Fibroblast of skin of abdomen (primary cell): ENCODE data around the gene UBE2B.

Experiments
- DNase-seq: peaks from one replicate; pipeline ENCODE4 v3.0.0-alpha.2; 2013

The UBE2B gene

GRCh38 chr5:134438721-134439123 lies 67.4 kb downstream of the UBE2B start:
- DNase-seq = no peak

- peak; percentile 93 for DNase-seq
Measured at GRCh38 chr5:134439210-134439654, 67.9 kb downstream of the UBE2B start.

GRCh38 chr5:134440201-134440755 lies 68.9 kb downstream of the UBE2B start:
- no peak for DNase-seq
